ENCODE measurements around the gene CASP9. TPM values are rescaled to one million over a fixed set of nuclear protein-coding genes. Genes with fewer than 3 reads are reported as not detected.

CASP9 gene
- polyA plus RNA-seq, 3 donors, result 29.8 to 58.8 (median 34.1) TPM

DNA sequence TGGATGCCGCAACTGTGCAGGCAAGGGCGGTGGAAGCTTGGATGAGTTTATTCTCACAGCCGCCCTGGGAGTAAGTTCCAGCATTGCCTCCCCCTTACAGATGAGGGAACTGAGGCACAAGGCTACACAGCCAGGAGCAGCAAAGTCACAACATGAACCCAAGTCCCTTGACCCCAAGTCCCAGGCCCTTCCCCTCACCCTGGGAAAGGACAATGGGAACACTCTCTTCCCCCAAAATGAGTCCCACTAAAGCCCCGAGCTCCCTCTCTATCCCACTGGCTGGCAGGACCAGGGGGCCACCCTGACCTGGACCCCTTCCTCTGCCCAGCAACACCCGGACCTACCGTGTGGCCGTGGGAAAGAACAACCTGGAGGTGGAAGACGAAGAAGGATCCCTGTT is 81.9 kb downstream of the CASP9 start:
- DNase-seq (ENCODE audit: extremely low read depth in 1 of 11, low read depth in 9 of 11, low spot score in 4 of 11), result no peak

Other genes with a start within 250 kb of the CASP9 start
- gene EFHD2, start 114.3 kb downstream of the CASP9 start, polyA plus RNA-seq (ENCODE audit: insufficient read length in 3 of 3), result 10 to 100 TPM in 2 of 3 donors, 1 to 10 TPM in 1; 9.6 to 19.8 (median 14.5) TPM
- under 1 TPM; 0.09 to 0.36 (median 0.25) TPM for gene CTRC, start 85.8 kb downstream of the CASP9 start, polyA plus RNA-seq (ENCODE audit: insufficient read length in 3 of 3)
- gene CELA2A, start 67.5 kb downstream of the CASP9 start, polyA plus RNA-seq (ENCODE audit: insufficient read length in 3 of 3), result under 1 TPM in 1 of 3 donors, not detected in 2; 0.41 TPM
- gene CELA2B, start 48.1 kb downstream of the CASP9 start, polyA plus RNA-seq (ENCODE audit: insufficient read length in 3 of 3), result under 1 TPM; 0.32 to 0.61 (median 0.56) TPM
- gene DNAJC16, start 2.6 kb upstream of the CASP9 start, polyA plus RNA-seq (ENCODE audit: insufficient read length in 3 of 3), result 10 to 100 TPM; 27.0 to 40.5 (median 31.6) TPM
- gene AGMAT, start 60.8 kb upstream of the CASP9 start, polyA plus RNA-seq (ENCODE audit: insufficient read length in 3 of 3), result 10 to 100 TPM; 30.6 to 35.6 (median 33.3) TPM
- gene DDI2, start 93.2 kb upstream of the CASP9 start, polyA plus RNA-seq (ENCODE audit: insufficient read length in 3 of 3), result 10 to 100 TPM; 19.3 to 24.9 (median 22.1) TPM
- 10 to 100 TPM; 44.2 to 49.2 (median 45.9) TPM for gene PLEKHM2, start 160.1 kb upstream of the CASP9 start, polyA plus RNA-seq (ENCODE audit: insufficient read length in 3 of 3)
- gene SLC25A34, start 212.0 kb upstream of the CASP9 start, polyA plus RNA-seq (ENCODE audit: insufficient read length in 3 of 3), result 1 to 10 TPM; 2.4 to 5.3 (median 2.5) TPM
- 1 to 10 TPM; 2.9 to 6.3 (median 4.1) TPM for gene TMEM82, start 218.3 kb upstream of the CASP9 start, polyA plus RNA-seq (ENCODE audit: insufficient read length in 3 of 3)
- gene FBLIM1, start 234.6 kb upstream of the CASP9 start, polyA plus RNA-seq (ENCODE audit: insufficient read length in 3 of 3), result 10 to 100 TPM; 43.8 to 60.8 (median 56.9) TPM